Spleen (tissue), 11 donors: ENCODE results near the gene C1orf159. TPM values are rescaled to one million over a fixed set of nuclear protein-coding genes. Genes with fewer than 3 reads are reported as not detected.

Experiments used
- DNase-seq: peaks from one replicate; pipeline ENCODE4 v3.0.0-alpha.2; 2020
- H3K27ac ChIP-seq, 8 donors: fragments of 200-600 bp; sonication (generic) in 7 of 8; 1 replicate in 4 of 8; 2 replicates in 4 of 8; pipeline versions ENCODE4 v1.5.0 to v1.8.0; 2016 to 2021; ENCODE audit warnings: inconsistent platforms in 4 of 8, mild to moderate bottlenecking in 4 of 8, moderate library complexity in 1 of 8
- H3K27me3 ChIP-seq, 7 donors: fragments of 200-600 bp; sonication (generic) in 6 of 7; replicated peaks in 1 of 7; 1 replicate in 4 of 7; 2 replicates in 3 of 7; pipeline versions ENCODE4 v1.5.0 to v1.8.0; 2016 to 2021; ENCODE audit warnings: inconsistent platforms in 3 of 7, mild to moderate bottlenecking in 1 of 7
- H3K36me3 ChIP-seq, 6 donors: fragments of 200-600 bp; sonication (generic) in 5 of 6; 1 replicate in 4 of 6; 2 replicates in 2 of 6; pipeline versions ENCODE4 v1.5.0 to v1.8.0; 2016 to 2021; ENCODE audit warnings: inconsistent platforms in 2 of 6
- H3K4me1 ChIP-seq, 6 donors: fragments of 200-600 bp; sonication (generic) in 5 of 6; 1 replicate in 3 of 6; 2 replicates in 3 of 6; pipeline versions ENCODE4 v1.5.0 to v1.8.0; 2016 to 2021; ENCODE audit warnings: inconsistent platforms in 3 of 6
- H3K4me3 ChIP-seq, 8 donors: fragments of 200-600 bp; sonication (generic) in 7 of 8; 1 replicate in 4 of 8; 2 replicates in 4 of 8; pipeline versions ENCODE4 v1.5.0 to v1.8.0; 2016 to 2021; ENCODE audit warnings: inconsistent platforms in 4 of 8, mild to moderate bottlenecking in 4 of 8, moderate library complexity in 2 of 8
- H3K9me3 ChIP-seq, 8 donors: fragments of 200-600 bp; sonication (generic) in 7 of 8; 1 replicate in 4 of 8; 2 replicates in 4 of 8; pipeline versions ENCODE4 v1.5.0 to v1.8.0; 2016 to 2021; ENCODE audit warnings: inconsistent platforms in 4 of 8
- POLR2A ChIP-seq, 3 donors: fragments of 450-650 bp; IDR thresholded peaks; one replicate each; pipeline ENCODE4 v1.5.1; 2017; ENCODE audit warnings: antibody characterized with exemption in 3 of 3, mild to moderate bottlenecking in 1 of 3
- POLR2AphosphoS5 ChIP-seq, 3 donors: sonication (generic); formaldehyde crosslinking; IDR thresholded peaks; one replicate each; pipeline ENCODE4 v1.5.1; 2017; ENCODE audit warnings: antibody characterized with exemption in 3 of 3
- WGBS, 5 donors: extraction: QIAGEN DNeasy Blood & Tissue Kit in 3 of 5; methylation state at CpG; one replicate each; pipeline versions ENCODE4 v1.1.5 to v1.1.7; 2013 to 2018; 5-methylcytosine and 5-hydroxymethylcytosine counted together
- intact Hi-C: fragments of 100-400 bp; cut with DNase I; formaldehyde crosslinking; loops from one replicate; pipeline ENCODE4 v1.15.0; 2023; ENCODE audit warnings: low total_unique reads
- polyA plus RNA-seq, 3 donors: library from polyadenylated mRNA; stranded (reverse); fragments of 200-250 nt; gene quantifications; one replicate each; pipeline ENCODE4 v1.2.1, GENCODE V29; 2013
- total RNA-seq, 7 donors: library from RNA; depleted of rRNA in 3 of 7; stranded (reverse); fragments of >200 nt in 3 of 7; fragmentation: NEBNext Ultra II Directional in 4 of 7; extraction: Animal tissue kit (Norgen Biotek cat#: 25700) in 4 of 7; gene quantifications; one replicate each; pipeline versions ENCODE4 v1.1.0 to v1.2.1, GENCODE V29; 2016 to 2021
- TF ChIP-seq, protein P1 (sequence below), 11 experiments: fragments of 200-600 bp in 7 of 11; fragments of 450-650 bp in 4 of 11; sonication (generic) in 4 of 11; IDR thresholded peaks in 8 of 11; conservative IDR thresholded peaks in 3 of 11; 1 replicate in 7 of 11; 2 replicates in 4 of 11; pipeline versions ENCODE4 v1.4.0 to v1.8.0; 2016 to 2021; ENCODE audit warnings: antibody characterized with exemption in 11 of 11, inconsistent platforms in 4 of 11, mild to moderate bottlenecking in 1 of 11
- donor health status: healthy with polysubstance abuse.
- donor health status: DM: no; HTN: no; CAD: no; lungs with moderate emphysema.
- donor health status: DM: no; HTN: no; CAD: no.
- donor health status: Bipolar disorder and iron deficiency.
- donor health status: healthy.
- donor health status: DM: no; HTN: no; CAD: no.
- donor health status: DM: yes; HTN: yes; CAD: no.

C1orf159 gene
- total and polyA plus RNA-seq, 10 donors: 8.5 to 25.7 (median 18.8) TPM

- 64 to 79% (median 76%) methylated on average over 12 to 15 of the region's 15 CpGs for WGBS, 5 donors
Measured at GRCh38 chr1:1141911-1142250, 26.0 kb upstream of the C1orf159 start.

DNA sequence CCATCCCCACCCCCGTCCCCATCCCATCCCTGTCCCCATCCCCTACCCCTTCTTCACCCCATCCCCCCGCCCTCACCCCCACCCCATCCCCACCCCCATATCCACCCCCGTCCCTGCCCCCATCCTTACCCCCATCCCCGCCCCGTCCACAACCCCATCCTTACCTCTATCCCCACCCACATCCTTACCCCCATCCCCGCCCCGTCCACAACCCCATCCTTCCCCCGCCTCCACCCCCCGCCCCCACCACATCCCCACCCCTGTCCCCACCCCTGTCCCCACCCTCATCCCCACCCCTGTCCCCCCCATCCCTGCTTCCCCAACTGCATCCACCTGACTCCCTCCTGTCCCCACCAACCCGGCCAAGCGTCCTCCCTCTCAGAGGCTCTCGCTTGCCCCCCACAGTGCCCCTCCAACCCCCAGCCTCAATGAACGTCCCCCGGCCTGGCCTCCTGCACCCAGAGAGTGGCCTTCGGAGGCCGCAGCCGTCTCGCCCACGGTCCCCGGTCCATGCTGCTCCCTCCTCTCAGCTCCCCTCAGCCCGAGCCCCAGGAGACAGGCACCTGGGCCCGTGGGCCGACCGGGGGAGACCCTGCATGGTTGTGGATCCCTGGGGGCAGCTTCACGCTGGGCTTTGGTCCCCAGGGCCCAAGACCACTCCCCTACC is 25.5 kb upstream of the C1orf159 start:
- H3K36me3 ChIP-seq: no peaks in the 10 kb centered on the region
- WGBS, 5 donors: 57 to 73% (median 59%) methylated on average over 8 to 24 of the region's 25 CpGs
- TF ChIP-seq, protein P1, sequence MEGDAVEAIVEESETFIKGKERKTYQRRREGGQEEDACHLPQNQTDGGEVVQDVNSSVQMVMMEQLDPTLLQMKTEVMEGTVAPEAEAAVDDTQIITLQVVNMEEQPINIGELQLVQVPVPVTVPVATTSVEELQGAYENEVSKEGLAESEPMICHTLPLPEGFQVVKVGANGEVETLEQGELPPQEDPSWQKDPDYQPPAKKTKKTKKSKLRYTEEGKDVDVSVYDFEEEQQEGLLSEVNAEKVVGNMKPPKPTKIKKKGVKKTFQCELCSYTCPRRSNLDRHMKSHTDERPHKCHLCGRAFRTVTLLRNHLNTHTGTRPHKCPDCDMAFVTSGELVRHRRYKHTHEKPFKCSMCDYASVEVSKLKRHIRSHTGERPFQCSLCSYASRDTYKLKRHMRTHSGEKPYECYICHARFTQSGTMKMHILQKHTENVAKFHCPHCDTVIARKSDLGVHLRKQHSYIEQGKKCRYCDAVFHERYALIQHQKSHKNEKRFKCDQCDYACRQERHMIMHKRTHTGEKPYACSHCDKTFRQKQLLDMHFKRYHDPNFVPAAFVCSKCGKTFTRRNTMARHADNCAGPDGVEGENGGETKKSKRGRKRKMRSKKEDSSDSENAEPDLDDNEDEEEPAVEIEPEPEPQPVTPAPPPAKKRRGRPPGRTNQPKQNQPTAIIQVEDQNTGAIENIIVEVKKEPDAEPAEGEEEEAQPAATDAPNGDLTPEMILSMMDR (IDR thresholded peaks at IDR 0.05 in 8 of 11, conservative IDR thresholded peaks at IDR 0.05 in 3 of 11): no peak
- TF ChIP-seq POLR2A (IDR thresholded peaks at IDR 0.05): no peak
- no peak for TF ChIP-seq POLR2AphosphoS5 (IDR thresholded peaks at IDR 0.05)
- no peak for DNase-seq
- H3K27me3 ChIP-seq: peaks cover 0 to 66% (median 16%) of the 10 kb centered on the region in 7 donors
- H3K27ac ChIP-seq: no peak overlapping the region
- intact Hi-C loops: no loop called here
- no peaks in the 10 kb centered on the region for H3K9me3 ChIP-seq
- no peak overlapping the region for H3K4me3 ChIP-seq
- peaks cover 0 to 56% (median 35%) of the 10 kb centered on the region in 6 donors for H3K4me1 ChIP-seq

More at GRCh38 chr1:1141911-1142250, 26.0 kb upstream of the C1orf159 start:
- H3K9me3 ChIP-seq: no peaks in the 10 kb centered on the region
- peaks cover 0 to 51% (median 30%) of the 10 kb centered on the region in 6 donors for H3K4me1 ChIP-seq
- no peaks in the 10 kb centered on the region for H3K36me3 ChIP-seq
- H3K27me3 ChIP-seq: peaks cover 0 to 66% (median 11%) of the 10 kb centered on the region in 7 donors
- H3K27ac ChIP-seq: no peak overlapping the region
- TF ChIP-seq POLR2A (IDR thresholded peaks at IDR 0.05): no peak
- TF ChIP-seq, protein P1 (IDR thresholded peaks at IDR 0.05 in 8 of 11, conservative IDR thresholded peaks at IDR 0.05 in 3 of 11): no peak
- TF ChIP-seq POLR2AphosphoS5 (IDR thresholded peaks at IDR 0.05): no peak
- intact Hi-C loops: no loop called here
- no peak for DNase-seq
- no peak overlapping the region for H3K4me3 ChIP-seq

DNA sequence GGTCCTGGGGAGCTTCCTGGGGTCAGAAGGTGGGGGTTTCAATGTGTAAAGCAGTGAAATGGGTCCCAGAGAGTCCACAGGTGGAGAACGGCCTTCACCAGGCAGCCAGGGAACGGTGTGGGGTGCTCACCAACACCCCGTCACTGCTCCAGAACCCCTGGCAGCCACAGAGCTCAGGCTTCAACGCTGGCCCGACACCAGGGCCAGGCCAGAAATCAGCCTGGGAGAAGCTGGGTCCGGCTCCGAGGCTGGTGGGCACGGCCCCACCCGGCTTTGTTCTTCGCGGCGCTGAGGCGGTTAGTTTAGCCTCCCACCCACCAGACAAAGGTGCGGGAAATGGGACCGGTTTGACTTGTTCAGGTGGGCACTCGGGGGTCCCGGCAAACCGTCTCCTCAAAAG is 24.8 kb upstream of the C1orf159 start:
- Histone ChIP-seq H3K36me3 (no peaks in the 10 kb centered on the region), H3K9me3 (no peaks in the 10 kb centered on the region), H3K27ac (no peak overlapping the region), H3K4me1 (peaks cover 0 to 62% (median 37%) of the 10 kb centered on the region in 6 donors), H3K27me3 (peaks cover 0 to 66% (median 16%) of the 10 kb centered on the region in 7 donors), H3K4me3 (no peak overlapping the region)
- no peak for DNase-seq
- 57 to 80% (median 59%) methylated on average over 18 of the region's 18 CpGs for WGBS, 5 donors
- TF ChIP-seq POLR2AphosphoS5 (IDR thresholded peaks at IDR 0.05) (no peak), POLR2A (IDR thresholded peaks at IDR 0.05) (no peak)
- TF ChIP-seq, protein P1 (IDR thresholded peaks at IDR 0.05 in 8 of 11, conservative IDR thresholded peaks at IDR 0.05 in 3 of 11): no peak
- intact Hi-C loops: no loop called here

DNA sequence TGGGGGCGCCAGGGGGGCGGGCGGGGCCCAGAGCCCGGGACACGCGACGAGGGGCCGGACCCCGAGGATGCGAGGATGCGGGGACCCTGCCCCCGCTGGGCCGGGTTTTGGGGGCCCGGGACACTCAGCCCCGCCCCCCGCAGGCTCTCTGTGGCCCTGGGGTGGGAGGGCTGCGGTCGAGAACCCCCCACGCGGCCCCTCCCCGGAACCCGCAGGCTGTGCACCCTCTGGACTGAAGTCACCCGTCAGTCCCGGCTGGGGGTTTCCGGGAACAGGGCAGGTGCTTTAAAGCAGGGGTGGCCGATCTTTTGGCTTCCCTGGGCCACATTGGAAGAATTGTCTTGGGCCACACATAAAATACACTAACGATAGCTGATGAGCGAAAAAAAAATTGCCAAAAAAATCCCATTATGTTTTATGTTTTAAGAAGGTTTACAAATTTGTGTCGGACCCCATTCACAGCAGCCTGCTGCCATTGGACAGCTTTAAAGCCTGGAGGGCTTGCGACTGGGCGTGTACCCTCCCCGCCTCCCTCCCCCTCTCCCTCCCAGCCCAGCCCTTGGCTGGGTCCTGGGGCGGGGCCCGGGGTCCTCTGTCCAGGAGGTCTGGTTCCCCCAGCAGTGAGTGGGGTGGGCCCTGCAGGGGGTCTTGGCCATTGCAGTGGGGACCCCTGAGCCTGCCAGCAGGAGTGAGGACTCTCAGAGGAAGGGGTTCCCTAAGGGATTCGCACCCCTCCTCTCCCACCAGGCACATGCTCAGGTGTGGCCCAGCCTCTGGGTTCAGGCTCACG is 21.6 kb upstream of the C1orf159 start:
- peak; percentile 67 to 77 (median 74) for TF ChIP-seq POLR2AphosphoS5 (IDR thresholded peaks at IDR 0.05)
- no peak for TF ChIP-seq POLR2A (IDR thresholded peaks at IDR 0.05)
- no peaks in the 10 kb centered on the region for H3K9me3 ChIP-seq
- intact Hi-C loops: no loop called here
- peak; percentile 92 for DNase-seq
- WGBS, 5 donors: 13 to 27% (median 14%) methylated on average over 19 to 36 of the region's 36 CpGs
- peaks cover 0 to 44% (median 19%) of the 10 kb centered on the region in 6 donors for H3K4me1 ChIP-seq
- H3K36me3 ChIP-seq: no peaks in the 10 kb centered on the region
- peak overlapping the region in 7 of 8 donors; percentile 13 to 90 (median 77) for H3K27ac ChIP-seq
- H3K4me3 ChIP-seq: peak overlapping the region; percentile 6 to 68 (median 26)
- H3K27me3 ChIP-seq: peaks cover 0 to 42% (median 16%) of the 10 kb centered on the region in 7 donors
